GM18505 (cell line): Measurements from ENCODE around the gene PSAP.
"Not testable (repeated sequence)": the region's sequence is repeated elsewhere in the genome, so short reads cannot be mapped to it uniquely, and the experiment has no call there.

ENCODE experiments used
- ATAC-seq: cut with Tn5 transposase; IDR thresholded peaks from one replicate; pipeline ENCODE4 v1.9.1; 2021; ENCODE audit not compliant: unreplicated experiment
- POLR2A ChIP-seq: IDR thresholded peaks from 4 replicates; pipeline ENCODE4 v1.6.1; 2011; ENCODE audit warnings: borderline replicate concordance; ENCODE audit not compliant: insufficient read depth, insufficient read length; ENCODE audit errors: extremely low read depth

The PSAP gene

DNA sequence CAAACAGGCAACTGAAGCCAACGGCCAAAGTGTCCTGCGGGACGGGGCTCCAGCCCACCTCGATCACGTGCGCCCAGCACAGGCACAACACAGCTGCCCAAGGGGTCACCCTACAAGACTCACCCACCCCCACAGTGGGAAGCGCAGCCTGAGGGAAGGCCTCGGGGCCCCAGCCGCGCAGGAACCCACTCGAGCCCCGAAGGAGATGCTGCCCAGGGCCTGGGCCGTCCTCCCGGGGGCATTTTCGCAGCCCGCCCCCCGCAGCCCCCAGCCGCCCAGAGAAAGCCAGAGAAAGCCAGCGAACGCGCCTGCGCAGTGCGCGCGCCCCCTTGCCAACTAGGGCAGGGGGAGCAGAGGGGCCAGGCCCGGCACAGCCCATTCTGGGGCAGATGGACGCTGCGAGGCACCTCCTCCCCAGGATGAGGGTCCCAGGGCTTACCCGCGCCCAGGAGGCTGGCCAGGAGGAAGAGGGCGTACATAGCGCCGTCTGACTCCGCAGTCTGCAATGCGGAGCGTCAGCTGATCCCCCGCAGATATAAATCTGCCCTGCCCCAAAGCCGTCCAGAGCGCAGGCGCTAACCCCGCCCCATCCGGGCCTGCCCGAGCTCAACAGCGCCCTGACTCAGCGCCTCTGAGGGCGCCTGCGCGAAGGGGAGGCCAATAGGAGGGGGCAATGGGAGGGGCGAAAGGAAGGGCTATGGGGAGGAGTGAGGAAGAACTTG is at the start of gene PSAP:
Gene PSAP (minus strand): TSS at position 509 of the 722 bp plus-strand sequence. CDS start 30 bp downstream, at position 479.
- peak; percentile 81 for ATAC-seq
- peak; percentile 99 for TF ChIP-seq POLR2A

DNA sequence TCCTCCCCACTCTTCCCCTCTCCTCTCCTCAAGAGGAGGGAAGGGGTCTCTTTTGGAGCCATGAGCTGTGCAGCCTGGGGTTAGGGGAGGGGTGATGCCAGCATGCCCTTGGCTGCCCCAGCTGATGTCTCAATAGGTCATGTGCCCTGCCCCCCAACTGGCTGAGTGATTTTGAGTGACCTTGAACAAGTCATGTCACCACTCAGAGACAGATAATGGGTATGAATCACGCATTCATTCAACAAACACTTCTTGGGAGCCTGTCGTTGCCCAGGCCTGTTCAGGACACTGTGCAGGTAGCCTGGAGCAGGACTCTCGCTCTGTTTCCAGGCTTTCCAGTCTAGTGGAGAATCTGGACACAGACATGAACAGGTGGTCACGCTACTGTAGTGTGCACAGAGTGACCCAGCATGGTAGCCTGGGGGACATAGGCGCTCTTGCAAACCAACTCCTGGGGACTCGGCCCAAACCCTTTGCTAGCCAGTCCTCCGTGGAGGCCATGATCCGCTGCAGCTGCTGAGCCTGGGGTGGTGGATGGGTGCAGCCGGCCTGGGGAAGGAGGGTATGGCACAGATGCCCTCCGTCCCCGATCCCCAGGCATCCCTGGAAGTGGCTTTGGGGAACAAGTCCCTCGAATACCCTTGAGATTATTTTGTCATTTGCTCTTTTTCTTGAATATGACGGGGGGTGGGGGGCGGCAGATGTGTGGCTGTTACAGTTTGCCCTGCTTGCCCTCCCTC is 49.6 kb upstream of the PSAP start:
- no peak for ATAC-seq
- no peak for TF ChIP-seq POLR2A

DNA sequence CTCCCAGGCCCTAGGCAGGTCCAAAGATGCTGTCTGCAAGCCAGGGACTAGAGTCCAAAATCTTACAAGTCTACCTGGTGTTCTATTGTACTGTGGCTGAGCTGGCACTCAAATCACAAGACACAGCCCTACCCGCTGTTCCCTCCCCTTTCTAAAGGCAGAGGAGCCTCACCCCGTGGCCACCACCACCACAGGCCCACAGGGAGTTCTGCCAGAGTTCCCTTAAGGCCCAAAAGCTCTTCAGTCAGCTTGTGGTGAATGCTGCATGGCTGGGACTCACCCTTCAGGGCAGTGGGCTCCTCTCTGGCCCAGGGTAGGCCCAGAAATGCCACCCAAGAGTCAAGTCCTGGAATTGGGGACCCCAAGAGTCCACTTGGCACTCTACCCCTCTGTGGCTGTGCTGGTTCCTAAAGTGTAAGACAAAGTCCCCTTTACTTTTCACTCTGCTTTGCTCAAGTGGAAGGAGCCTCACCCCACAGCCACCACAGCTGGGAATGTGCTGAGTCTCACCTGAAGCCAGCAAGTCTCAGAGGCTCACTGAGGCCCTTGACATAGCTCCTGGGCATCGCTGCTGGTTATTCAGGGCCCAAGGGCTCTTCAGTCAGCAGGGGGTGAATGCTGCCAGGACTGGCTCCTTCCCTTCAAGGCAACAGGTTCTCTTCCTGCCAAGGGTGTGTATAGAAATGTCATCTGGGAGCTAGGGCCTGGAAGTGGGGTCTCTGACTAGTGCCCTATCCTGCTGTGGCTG is 48.8 kb upstream of the PSAP start:
- no peak for ATAC-seq
- no peak for TF ChIP-seq POLR2A

GRCh38 chr10:71898346-71898745 is 47.3 kb upstream of the PSAP start:
- not testable (repeated sequence) for ATAC-seq

DNA sequence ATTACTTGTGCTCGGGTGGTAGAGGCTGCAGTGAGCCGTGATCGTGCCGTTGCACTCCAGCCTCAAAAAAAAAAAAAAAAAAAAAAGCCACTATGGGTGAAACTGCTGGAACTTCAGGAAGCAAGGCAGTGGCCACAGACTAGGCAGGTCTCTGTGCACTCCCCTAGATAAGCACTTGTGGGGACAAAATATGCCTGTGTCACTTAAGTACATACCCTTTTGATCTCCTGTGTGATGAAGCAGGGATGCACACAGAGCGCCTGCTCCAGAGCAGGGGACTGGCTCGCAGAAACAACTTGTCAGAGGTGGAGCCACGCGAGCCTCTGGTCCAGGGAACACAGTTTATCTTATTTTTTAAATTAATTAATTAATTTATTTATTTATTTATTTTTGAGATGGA is 42.9 kb upstream of the PSAP start:
- ATAC-seq = no peak

GRCh38 chr10:71893258-71893815 is 42.3 kb upstream of the PSAP start:
- ATAC-seq = no peak
- no peak for TF ChIP-seq POLR2A

More for the DNA sequence above, 42.9 kb upstream of the PSAP start:
- no peak for TF ChIP-seq POLR2A

- no peak for TF ChIP-seq POLR2A
- ATAC-seq = no peak
These were observed 40.4 kb upstream of the PSAP start for GRCh38 chr10:71891437-71891836.

GRCh38 chr10:71889388-71889987 is 38.4 kb upstream of the PSAP start:
- TF ChIP-seq POLR2A = no peak
- no peak for ATAC-seq

DNA sequence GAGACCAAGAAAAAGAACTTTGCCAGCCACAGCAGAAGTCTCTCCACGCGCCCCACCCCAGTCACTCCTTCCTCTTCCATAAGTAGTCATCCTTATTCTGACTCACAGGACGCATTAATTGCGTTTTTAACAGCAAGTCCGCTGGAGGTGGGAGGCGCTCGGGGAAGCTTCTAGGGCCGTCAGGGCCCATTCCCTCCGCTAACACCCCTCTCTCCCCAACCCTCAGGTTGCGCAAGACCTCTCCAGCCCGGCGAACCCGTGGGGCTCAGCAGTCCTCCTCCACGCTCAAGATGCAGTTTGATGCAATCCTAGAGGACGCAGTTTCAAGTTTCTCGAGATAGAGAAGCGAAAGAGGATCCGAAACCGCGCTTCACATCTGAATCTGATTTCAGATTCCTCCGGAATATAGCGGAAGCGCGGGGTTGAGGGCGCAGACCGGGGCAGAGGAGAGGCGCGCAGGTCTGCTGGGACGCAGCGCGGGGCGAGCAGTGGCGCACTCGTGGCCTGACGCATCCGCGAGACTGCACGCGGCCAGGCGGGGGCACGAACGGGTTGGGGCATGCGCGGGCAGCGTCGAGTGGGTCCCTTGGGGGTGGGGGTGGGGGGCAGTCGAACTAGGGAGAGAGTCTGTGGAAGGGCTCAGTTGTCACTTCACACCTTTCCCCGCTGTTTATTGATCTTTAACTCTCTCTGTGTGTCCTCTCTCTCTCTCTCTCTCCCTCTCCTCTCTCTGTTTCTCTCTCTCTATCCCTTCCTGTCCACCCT is 37.8 kb upstream of the PSAP start:
- TF ChIP-seq POLR2A = peak; percentile 59
- ATAC-seq = peak; percentile 85

DNA sequence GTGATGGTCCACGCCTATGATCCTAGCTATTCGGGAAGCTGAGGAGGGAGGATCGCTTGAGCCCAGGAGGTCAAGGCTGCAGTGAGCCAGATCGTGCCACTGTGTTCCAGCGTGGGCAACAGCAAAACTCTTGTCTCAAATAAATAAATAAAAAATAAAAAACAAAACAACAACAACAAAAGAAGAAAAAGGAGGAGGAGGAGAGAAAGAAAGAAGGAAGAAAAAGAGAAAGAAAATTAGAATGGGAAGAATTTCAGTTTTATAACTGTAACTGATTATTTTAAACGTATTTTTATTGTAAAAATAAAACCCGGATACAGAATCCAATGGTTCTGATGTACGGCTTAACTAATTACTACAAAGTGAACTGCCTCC is 37.2 kb upstream of the PSAP start:
- no peak for ATAC-seq
- no peak for TF ChIP-seq POLR2A

DNA sequence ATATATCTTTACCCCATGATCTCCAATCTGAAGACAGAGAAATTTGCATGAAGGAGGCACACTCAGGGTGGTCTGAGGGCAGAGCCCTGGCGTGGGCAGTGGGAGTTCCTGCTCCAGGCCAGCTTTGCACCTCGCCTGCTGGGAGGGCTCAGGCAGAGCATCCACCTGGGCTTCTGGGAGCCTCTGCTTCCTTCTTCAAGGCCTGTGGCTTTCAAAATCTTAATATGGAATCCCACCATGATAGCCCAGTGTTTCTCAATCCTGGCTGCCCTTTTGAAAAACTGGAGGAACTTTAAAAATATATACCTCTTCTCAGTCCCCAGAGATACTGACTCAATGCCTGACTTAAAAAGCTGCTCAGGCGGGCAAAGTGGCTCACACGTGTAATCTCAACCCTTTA is 36.7 kb upstream of the PSAP start:
- no peak for TF ChIP-seq POLR2A
- ATAC-seq = no peak

GRCh38 chr10:71882813-71883659 is 32.0 kb upstream of the PSAP start:
- ATAC-seq = no peak
- TF ChIP-seq POLR2A = no peak

- TF ChIP-seq POLR2A = no peak
- ATAC-seq = no peak
These were observed 30.8 kb upstream of the PSAP start for GRCh38 chr10:71881647-71882355.

DNA sequence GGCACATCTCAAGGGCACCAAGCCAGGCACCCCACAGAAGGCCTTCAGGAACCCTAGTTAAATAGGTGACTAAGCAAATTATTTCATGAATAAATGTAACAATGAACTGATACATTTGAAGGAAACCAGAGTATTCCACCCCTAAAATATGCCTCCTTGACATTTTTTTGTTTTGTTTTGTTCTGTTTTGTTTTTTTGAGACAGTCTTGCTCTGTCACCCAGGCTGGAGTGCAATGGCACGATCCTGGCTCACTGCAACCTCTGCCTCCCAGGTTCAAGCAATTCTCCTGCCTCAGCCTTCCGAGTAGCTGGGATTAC is 30.2 kb upstream of the PSAP start:
- ATAC-seq = not testable (repeated sequence)
